HCT116 (cell line): ENCODE results near the gene FGD5. TPM values are rescaled to one million over a fixed set of nuclear protein-coding genes. Genes with fewer than 3 reads are reported as not detected.

Experiments used
- ATAC-seq: fragments of 200-7000 bp; cut with Tn5 transposase; 2 replicates; pipeline ENCODE4 v1.9.1; 2020; ENCODE audit warnings: mild to moderate bottlenecking, moderate library complexity
- BruUV-seq: library from RNA; stranded (reverse); fragments of 400-500 nt; replicated peaks from 2 replicates; lab custom pipeline; 2021; lab: Mats Ljungman, UMichigan
- CTCF ChIA-PET: fragments of 300-600 bp; sonication (Branson Sonifier 250); formaldehyde crosslinking; loops from one replicate; lab custom pipeline; 2021; ENCODE audit warnings: antibody characterized with exemption; lab: Charles Lee
- POLR2A ChIA-PET: fragments of 300-600, 350-600 bp; sonication (Branson Sonifier 250); formaldehyde crosslinking; loops from one replicate; lab custom pipeline; 2021; ENCODE audit warnings: antibody characterized with exemption; lab: Charles Lee
- RAD21 ChIA-PET, 2 experiments: fragments of 300-600 bp; sonication (Branson Sonifier 250); formaldehyde crosslinking; loops; one replicate each; lab custom pipeline; 2023; ENCODE audit warnings: low total read pairs in 2 of 2; ENCODE audit not compliant: uncharacterized antibody in 2 of 2, unreplicated experiment in 2 of 2, low non-redundant PET in 1 of 2; lab: Charles Lee
- DNase-seq: peaks from one replicate; pipeline ENCODE4 v3.0.0-alpha.2; 2010; ENCODE audit warnings: low read depth, low spot score
- H2AFZ ChIP-seq: fragments of 200-600 bp; shearing (Covaris generic), sonication (generic); 2 replicates; pipeline ENCODE4 v1.6.1; 2017; ENCODE audit warnings: low read depth, mixed run types, mixed read lengths, antibody characterized with exemption, low read length; ENCODE audit not compliant: poor library complexity, severe bottlenecking
- H3K27ac ChIP-seq: 2 replicates; pipeline ENCODE4 v1.5.1; 2012; ENCODE audit warnings: low read depth, low read length
- H3K27me3 ChIP-seq: fragments of 200-600 bp; sonication (generic); 2 replicates; pipeline ENCODE4 v1.6.1; 2016; ENCODE audit warnings: mixed run types, low read length, mixed read lengths; ENCODE audit not compliant: insufficient read depth
- H3K36me3 ChIP-seq, 2 experiments: fragments of 200-500 bp in 1 of 2; fragments of 200-600 bp in 1 of 2; sonication (Bioruptor generic) in 1 of 2; sonication (generic) in 1 of 2; 2 replicates each; pipeline versions ENCODE4 v1.5.1 to v1.6.1; 2014 to 2016; ENCODE audit warnings: low read length in 2 of 2, inconsistent platforms in 1 of 2, mixed read lengths in 1 of 2, mixed run types in 1 of 2; ENCODE audit not compliant: insufficient read depth in 2 of 2, control insufficient read depth in 1 of 2
- H3K4me1 ChIP-seq, 2 experiments: fragments of 200-600 bp in 1 of 2; sonication (generic) in 1 of 2; 2 replicates each; pipeline versions ENCODE4 v1.5.1 to v1.6.1; 2012 to 2017; ENCODE audit warnings: low read length in 2 of 2, inconsistent platforms in 1 of 2, mild to moderate bottlenecking in 1 of 2, mixed read lengths in 1 of 2, mixed run types in 1 of 2, moderate library complexity in 1 of 2; ENCODE audit not compliant: insufficient read depth in 2 of 2, control insufficient read depth in 1 of 2
- H3K4me2 ChIP-seq: fragments of 200-600 bp; sonication (generic); 2 replicates; pipeline ENCODE4 v1.6.1; 2017; ENCODE audit warnings: mixed run types, low read length, mixed read lengths
- H3K4me3 ChIP-seq, 2 experiments: fragments of 200-600 bp in 1 of 2; sonication (generic) in 1 of 2; replicated peaks in 1 of 2; 2 replicates each; pipeline ENCODE4 v1.5.1; 2011 to 2016; ENCODE audit warnings: low read length in 2 of 2, control low read depth in 1 of 2, low read depth in 1 of 2, mild to moderate bottlenecking in 1 of 2, mixed read lengths in 1 of 2, mixed run types in 1 of 2
- H3K79me2 ChIP-seq: fragments of 200-600 bp; sonication (generic); 2 replicates; pipeline ENCODE4 v1.6.1; 2017; ENCODE audit warnings: mild to moderate bottlenecking, mixed run types, low read length, moderate library complexity, mixed read lengths; ENCODE audit not compliant: insufficient read depth
- H3K9ac ChIP-seq: fragments of 200-600 bp; sonication (generic); 2 replicates; pipeline ENCODE4 v1.6.1; 2016; ENCODE audit warnings: low read length, mixed read lengths
- H3K9me2 ChIP-seq: fragments of 200-600 bp; sonication (generic), shearing (Covaris generic); 2 replicates; pipeline ENCODE4 v1.6.1; 2017; ENCODE audit warnings: mixed run types, mild to moderate bottlenecking, moderate library complexity; ENCODE audit not compliant: insufficient read depth
- H3K9me3 ChIP-seq, 2 experiments: fragments of 200-500 bp in 1 of 2; fragments of 200-600 bp in 1 of 2; sonication (Bioruptor generic) in 1 of 2; sonication (generic) in 1 of 2; 2 replicates each; pipeline ENCODE4 v1.6.1; 2014 to 2017; ENCODE audit warnings: low read length in 2 of 2, mixed read lengths in 2 of 2, inconsistent platforms in 1 of 2, low read depth in 1 of 2, mild to moderate bottlenecking in 1 of 2, mixed run types in 1 of 2, moderate library complexity in 1 of 2; ENCODE audit not compliant: control insufficient read depth in 1 of 2, insufficient read depth in 1 of 2
- H4K20me1 ChIP-seq: fragments of 200-600 bp; sonication (generic), shearing (Covaris generic); 2 replicates; pipeline ENCODE4 v1.6.1; 2017; ENCODE audit warnings: mixed run types, mild to moderate bottlenecking, moderate library complexity; ENCODE audit not compliant: insufficient read depth
- EZH2phosphoT487 ChIP-seq: fragments of 200-600 bp; IDR thresholded peaks from 2 replicates; pipeline ENCODE4 v1.6.1; 2018; ENCODE audit warnings: antibody characterized with exemption, borderline replicate concordance
- POLR2AphosphoS5 ChIP-seq: IDR thresholded peaks from 2 replicates; pipeline ENCODE4 v1.6.1; 2011; ENCODE audit warnings: mild to moderate bottlenecking, low read depth, low read length, moderate library complexity
- SIN3A ChIP-seq: IDR thresholded peaks from 2 replicates; pipeline ENCODE4 v1.6.1; 2012; ENCODE audit warnings: low read depth
- TCF7L2 ChIP-seq: IDR thresholded peaks from 2 replicates; pipeline ENCODE4 v1.7.0; 2011; ENCODE audit warnings: borderline replicate concordance, inconsistent platforms; ENCODE audit not compliant: insufficient read depth, insufficient read length; ENCODE audit errors: extremely low read depth
- ZNF274 ChIP-seq: fragments of 200-500 bp; sonication (Bioruptor generic); IDR thresholded peaks from 2 replicates; pipeline ENCODE4 v1.6.1; 2014; ENCODE audit warnings: mild to moderate bottlenecking, low read depth, low read length, inconsistent platforms
- intact Hi-C: fragments of 100-400 bp; cut with micrococcal nuclease; formaldehyde crosslinking; loops from 2 replicates; pipeline ENCODE4 v1.10.0; 2022
- total RNA-seq: library from RNA; stranded (reverse); gene quantifications from one replicate; pipeline ENCODE4 v1.2.1, GENCODE V29; 2021; ENCODE audit not compliant: unreplicated experiment
- TF ChIP-seq, protein P1 (sequence below): IDR thresholded peaks from 2 replicates; pipeline ENCODE4 v1.6.1; 2012; ENCODE audit warnings: low read depth
- TF ChIP-seq, protein P2 (sequence below): IDR thresholded peaks from 2 replicates; pipeline ENCODE4 v1.6.1; 2012

Gene FGD5
- total RNA-seq, 1 experiment from 2014 or later, result 0.22 TPM

DNA sequence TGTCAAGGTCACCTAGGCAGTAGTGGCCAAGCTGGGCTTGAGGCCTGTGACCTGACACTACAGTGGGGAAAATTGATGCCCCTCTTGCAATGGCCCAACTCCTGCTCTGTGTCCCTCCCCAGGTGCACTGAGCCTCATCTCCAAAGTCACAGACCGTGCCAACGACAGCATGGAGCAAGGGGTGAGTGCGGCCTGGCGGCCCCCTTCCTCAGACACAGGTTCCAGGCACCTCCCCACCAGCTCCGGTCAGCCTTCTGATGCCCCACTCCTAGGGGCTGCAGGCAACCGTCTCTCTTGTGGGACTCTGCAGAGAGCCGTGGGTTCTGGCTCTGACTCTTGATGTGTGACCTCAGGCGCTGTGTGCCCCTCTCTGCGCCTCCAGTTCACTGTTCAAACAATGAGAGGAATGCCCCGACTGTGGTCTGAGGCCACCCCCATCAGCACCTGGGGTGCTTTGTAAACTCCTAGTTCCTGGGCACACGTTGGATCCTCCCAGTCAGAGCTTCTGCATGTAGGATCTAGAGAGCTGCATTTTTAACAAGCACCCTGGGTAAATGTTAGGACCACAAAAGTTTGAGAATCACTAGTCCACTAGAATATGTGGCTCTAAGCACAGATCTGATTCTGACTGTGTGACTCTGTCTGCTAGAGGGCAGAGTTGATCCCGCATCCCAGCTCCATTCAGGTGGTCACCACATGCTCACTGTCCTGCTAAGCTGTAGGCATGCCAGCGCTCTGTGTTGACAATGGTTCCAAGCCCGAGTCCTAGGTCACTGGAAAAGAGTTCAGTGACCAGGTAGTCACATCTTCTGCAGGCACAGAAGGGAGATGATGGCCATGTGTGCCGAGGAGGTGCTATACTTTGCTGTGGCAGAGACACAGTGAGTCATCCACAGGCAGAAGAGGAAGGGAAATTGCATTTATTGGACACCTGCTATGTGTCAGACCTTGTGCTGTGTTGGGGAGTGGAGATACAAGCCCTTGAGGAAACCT lies 82.4 kb downstream of the FGD5 start:
- no peaks in the 10 kb centered on the region for H3K4me1 ChIP-seq
- peak; percentile 28 for ATAC-seq
- TF ChIP-seq EZH2phosphoT487, result no peak
- TF ChIP-seq, protein P1, sequence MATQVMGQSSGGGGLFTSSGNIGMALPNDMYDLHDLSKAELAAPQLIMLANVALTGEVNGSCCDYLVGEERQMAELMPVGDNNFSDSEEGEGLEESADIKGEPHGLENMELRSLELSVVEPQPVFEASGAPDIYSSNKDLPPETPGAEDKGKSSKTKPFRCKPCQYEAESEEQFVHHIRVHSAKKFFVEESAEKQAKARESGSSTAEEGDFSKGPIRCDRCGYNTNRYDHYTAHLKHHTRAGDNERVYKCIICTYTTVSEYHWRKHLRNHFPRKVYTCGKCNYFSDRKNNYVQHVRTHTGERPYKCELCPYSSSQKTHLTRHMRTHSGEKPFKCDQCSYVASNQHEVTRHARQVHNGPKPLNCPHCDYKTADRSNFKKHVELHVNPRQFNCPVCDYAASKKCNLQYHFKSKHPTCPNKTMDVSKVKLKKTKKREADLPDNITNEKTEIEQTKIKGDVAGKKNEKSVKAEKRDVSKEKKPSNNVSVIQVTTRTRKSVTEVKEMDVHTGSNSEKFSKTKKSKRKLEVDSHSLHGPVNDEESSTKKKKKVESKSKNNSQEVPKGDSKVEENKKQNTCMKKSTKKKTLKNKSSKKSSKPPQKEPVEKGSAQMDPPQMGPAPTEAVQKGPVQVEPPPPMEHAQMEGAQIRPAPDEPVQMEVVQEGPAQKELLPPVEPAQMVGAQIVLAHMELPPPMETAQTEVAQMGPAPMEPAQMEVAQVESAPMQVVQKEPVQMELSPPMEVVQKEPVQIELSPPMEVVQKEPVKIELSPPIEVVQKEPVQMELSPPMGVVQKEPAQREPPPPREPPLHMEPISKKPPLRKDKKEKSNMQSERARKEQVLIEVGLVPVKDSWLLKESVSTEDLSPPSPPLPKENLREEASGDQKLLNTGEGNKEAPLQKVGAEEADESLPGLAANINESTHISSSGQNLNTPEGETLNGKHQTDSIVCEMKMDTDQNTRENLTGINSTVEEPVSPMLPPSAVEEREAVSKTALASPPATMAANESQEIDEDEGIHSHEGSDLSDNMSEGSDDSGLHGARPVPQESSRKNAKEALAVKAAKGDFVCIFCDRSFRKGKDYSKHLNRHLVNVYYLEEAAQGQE, result no peak
- no peak for TF ChIP-seq POLR2AphosphoS5
- TF ChIP-seq SIN3A, result no peak
- TF ChIP-seq ZNF274, result no peak
- TF ChIP-seq, protein P2, sequence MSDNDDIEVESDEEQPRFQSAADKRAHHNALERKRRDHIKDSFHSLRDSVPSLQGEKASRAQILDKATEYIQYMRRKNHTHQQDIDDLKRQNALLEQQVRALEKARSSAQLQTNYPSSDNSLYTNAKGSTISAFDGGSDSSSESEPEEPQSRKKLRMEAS, result no peak
- TF ChIP-seq TCF7L2, result no peak
- peaks cover 3 to 13% of the 10 kb centered on the region in 2 experiments; a peak in 1 of 4 replicates for H3K9me3 ChIP-seq
- peaks cover 7% of the 10 kb centered on the region; the same call in 1 of the 2 replicates for H3K27me3 ChIP-seq
- H4K20me1 ChIP-seq, result no peaks in the 10 kb centered on the region
- no peak overlapping the region for H3K27ac ChIP-seq
- intact Hi-C loops, result no loop called here
- no peaks in the 10 kb centered on the region for H3K9me2 ChIP-seq
- no peak overlapping the region for H3K4me2 ChIP-seq
- BruUV-seq, result no TSS peak
- H2AFZ ChIP-seq, result no peak overlapping the region
- POLR2A ChIA-PET, result no interaction called here
- H3K36me3 ChIP-seq, result no peaks in the 10 kb centered on the region
- H3K9ac ChIP-seq, result no peak overlapping the region
- RAD21 ChIA-PET, result no interaction called here
- DNase-seq, result no peak
- H3K79me2 ChIP-seq, result no peaks in the 10 kb centered on the region
- CTCF ChIA-PET, result no interaction called here
- no peak overlapping the region for H3K4me3 ChIP-seq
